ENCODE measurements around the gene LDAH.

Gene LDAH

DNA sequence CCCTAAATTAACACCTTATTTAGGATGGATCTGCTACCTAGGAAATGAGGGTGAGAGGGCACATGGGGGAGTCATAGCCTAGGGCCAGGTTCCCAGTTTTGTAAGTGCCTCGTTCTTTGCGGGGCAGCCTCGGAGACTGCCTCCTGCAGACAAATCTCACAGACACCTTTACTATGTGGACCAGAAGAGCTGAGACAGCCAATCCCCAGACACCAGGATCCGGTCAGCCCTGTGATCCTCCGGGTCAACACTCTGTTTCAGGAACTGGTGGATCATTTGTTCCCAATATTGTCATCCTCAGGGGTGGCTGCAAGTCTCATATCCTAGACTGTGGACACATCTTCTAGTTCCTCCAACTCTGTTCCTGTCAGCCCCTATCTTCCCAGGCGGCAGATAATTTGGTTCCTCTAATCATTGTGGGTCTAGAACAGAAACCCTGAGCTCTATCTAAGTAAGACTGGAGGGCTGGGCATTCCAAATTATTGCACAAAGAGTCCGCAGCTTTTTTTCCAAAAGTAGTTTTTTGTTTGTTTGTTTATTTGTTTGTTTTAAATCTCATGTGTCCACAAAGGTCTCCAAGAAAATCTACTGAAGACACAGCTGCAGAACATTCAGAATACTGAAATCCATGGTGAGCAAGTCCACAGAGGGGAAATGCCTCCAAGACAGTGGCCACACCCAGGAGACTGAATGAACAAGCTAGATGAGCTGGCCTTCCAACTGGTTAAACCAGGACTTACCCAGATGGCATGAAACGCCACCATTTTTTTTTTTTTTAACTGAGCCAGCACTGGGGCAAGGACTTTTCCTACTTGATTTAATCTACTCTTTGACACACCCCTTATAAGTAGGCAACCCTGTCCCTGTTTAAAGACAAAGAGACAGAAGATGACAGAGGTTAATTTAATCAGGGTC lies 162.1 kb downstream of the LDAH start:
- no peak for ATAC-seq
- no peak for TF ChIP-seq ESRRG (CRISPR knock-in tag; IDR thresholded peaks at IDR 0.05)
- TF ChIP-seq ZFP30 (CRISPR knock-in tag; IDR thresholded peaks at IDR 0.05): no peak
- TF ChIP-seq TOX (CRISPR knock-in tag; IDR thresholded peaks at IDR 0.05; ENCODE audit: borderline replicate concordance): no peak
- no peak for TF ChIP-seq BACH2 (CRISPR knock-in tag; IDR thresholded peaks at IDR 0.05; ENCODE audit: borderline replicate concordance)
- TF ChIP-seq PPARA (CRISPR knock-in tag; IDR thresholded peaks at IDR 0.05; ENCODE audit: borderline replicate concordance): no peak
- no peak for TF ChIP-seq CSDC2 (CRISPR knock-in tag; IDR thresholded peaks at IDR 0.05)
- no peak for TF ChIP-seq TCF4 (CRISPR knock-in tag; IDR thresholded peaks at IDR 0.05; ENCODE audit: borderline replicate concordance)
- no peak for TF ChIP-seq ZFP3 (CRISPR knock-in tag; IDR thresholded peaks at IDR 0.05)
- TF ChIP-seq, protein P1, sequence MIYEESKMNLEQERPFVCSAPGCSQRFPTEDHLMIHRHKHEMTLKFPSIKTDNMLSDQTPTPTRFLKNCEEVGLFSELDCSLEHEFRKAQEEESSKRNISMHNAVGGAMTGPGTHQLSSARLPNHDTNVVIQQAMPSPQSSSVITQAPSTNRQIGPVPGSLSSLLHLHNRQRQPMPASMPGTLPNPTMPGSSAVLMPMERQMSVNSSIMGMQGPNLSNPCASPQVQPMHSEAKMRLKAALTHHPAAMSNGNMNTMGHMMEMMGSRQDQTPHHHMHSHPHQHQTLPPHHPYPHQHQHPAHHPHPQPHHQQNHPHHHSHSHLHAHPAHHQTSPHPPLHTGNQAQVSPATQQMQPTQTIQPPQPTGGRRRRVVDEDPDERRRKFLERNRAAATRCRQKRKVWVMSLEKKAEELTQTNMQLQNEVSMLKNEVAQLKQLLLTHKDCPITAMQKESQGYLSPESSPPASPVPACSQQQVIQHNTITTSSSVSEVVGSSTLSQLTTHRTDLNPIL (CRISPR knock-in tag; IDR thresholded peaks at IDR 0.05; ENCODE audit: low read depth): no peak
- TF ChIP-seq, protein P2, sequence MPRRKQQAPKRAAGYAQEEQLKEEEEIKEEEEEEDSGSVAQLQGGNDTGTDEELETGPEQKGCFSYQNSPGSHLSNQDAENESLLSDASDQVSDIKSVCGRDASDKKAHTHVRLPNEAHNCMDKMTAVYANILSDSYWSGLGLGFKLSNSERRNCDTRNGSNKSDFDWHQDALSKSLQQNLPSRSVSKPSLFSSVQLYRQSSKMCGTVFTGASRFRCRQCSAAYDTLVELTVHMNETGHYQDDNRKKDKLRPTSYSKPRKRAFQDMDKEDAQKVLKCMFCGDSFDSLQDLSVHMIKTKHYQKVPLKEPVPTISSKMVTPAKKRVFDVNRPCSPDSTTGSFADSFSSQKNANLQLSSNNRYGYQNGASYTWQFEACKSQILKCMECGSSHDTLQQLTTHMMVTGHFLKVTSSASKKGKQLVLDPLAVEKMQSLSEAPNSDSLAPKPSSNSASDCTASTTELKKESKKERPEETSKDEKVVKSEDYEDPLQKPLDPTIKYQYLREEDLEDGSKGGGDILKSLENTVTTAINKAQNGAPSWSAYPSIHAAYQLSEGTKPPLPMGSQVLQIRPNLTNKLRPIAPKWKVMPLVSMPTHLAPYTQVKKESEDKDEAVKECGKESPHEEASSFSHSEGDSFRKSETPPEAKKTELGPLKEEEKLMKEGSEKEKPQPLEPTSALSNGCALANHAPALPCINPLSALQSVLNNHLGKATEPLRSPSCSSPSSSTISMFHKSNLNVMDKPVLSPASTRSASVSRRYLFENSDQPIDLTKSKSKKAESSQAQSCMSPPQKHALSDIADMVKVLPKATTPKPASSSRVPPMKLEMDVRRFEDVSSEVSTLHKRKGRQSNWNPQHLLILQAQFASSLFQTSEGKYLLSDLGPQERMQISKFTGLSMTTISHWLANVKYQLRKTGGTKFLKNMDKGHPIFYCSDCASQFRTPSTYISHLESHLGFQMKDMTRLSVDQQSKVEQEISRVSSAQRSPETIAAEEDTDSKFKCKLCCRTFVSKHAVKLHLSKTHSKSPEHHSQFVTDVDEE (CRISPR knock-in tag; IDR thresholded peaks at IDR 0.05): no peak
- no peak for TF ChIP-seq ZNF8 (CRISPR knock-in tag; IDR thresholded peaks at IDR 0.05)
- TF ChIP-seq, protein P3, sequence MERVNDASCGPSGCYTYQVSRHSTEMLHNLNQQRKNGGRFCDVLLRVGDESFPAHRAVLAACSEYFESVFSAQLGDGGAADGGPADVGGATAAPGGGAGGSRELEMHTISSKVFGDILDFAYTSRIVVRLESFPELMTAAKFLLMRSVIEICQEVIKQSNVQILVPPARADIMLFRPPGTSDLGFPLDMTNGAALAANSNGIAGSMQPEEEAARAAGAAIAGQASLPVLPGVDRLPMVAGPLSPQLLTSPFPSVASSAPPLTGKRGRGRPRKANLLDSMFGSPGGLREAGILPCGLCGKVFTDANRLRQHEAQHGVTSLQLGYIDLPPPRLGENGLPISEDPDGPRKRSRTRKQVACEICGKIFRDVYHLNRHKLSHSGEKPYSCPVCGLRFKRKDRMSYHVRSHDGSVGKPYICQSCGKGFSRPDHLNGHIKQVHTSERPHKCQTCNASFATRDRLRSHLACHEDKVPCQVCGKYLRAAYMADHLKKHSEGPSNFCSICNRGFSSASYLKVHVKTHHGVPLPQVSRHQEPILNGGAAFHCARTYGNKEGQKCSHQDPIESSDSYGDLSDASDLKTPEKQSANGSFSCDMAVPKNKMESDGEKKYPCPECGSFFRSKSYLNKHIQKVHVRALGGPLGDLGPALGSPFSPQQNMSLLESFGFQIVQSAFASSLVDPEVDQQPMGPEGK (CRISPR knock-in tag; IDR thresholded peaks at IDR 0.05; ENCODE audit: borderline replicate concordance): no peak
- TF ChIP-seq GLIS3 (CRISPR knock-in tag; IDR thresholded peaks at IDR 0.05): no peak
- TF ChIP-seq ZNF565 (CRISPR knock-in tag; conservative IDR thresholded peaks at IDR 0.05; ENCODE audit: low read depth): no peak
- no peak for TF ChIP-seq SNAI2 (CRISPR knock-in tag; IDR thresholded peaks at IDR 0.05)
- no peak for TF ChIP-seq ZC3H10 (CRISPR knock-in tag; IDR thresholded peaks at IDR 0.05)
- no peak for TF ChIP-seq ISL1 (CRISPR knock-in tag; IDR thresholded peaks at IDR 0.05)
- TF ChIP-seq, protein P4, sequence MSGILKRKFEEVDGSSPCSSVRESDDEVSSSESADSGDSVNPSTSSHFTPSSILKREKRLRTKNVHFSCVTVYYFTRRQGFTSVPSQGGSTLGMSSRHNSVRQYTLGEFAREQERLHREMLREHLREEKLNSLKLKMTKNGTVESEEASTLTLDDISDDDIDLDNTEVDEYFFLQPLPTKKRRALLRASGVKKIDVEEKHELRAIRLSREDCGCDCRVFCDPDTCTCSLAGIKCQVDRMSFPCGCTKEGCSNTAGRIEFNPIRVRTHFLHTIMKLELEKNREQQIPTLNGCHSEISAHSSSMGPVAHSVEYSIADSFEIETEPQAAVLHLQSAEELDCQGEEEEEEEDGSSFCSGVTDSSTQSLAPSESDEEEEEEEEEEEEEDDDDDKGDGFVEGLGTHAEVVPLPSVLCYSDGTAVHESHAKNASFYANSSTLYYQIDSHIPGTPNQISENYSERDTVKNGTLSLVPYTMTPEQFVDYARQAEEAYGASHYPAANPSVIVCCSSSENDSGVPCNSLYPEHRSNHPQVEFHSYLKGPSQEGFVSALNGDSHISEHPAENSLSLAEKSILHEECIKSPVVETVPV (CRISPR knock-in tag; IDR thresholded peaks at IDR 0.05): no peak
- TF ChIP-seq RARB (CRISPR knock-in tag; IDR thresholded peaks at IDR 0.05): no peak
- no peak for TF ChIP-seq ARNTL (CRISPR knock-in tag; IDR thresholded peaks at IDR 0.05; ENCODE audit: borderline replicate concordance, low read depth)

DNA sequence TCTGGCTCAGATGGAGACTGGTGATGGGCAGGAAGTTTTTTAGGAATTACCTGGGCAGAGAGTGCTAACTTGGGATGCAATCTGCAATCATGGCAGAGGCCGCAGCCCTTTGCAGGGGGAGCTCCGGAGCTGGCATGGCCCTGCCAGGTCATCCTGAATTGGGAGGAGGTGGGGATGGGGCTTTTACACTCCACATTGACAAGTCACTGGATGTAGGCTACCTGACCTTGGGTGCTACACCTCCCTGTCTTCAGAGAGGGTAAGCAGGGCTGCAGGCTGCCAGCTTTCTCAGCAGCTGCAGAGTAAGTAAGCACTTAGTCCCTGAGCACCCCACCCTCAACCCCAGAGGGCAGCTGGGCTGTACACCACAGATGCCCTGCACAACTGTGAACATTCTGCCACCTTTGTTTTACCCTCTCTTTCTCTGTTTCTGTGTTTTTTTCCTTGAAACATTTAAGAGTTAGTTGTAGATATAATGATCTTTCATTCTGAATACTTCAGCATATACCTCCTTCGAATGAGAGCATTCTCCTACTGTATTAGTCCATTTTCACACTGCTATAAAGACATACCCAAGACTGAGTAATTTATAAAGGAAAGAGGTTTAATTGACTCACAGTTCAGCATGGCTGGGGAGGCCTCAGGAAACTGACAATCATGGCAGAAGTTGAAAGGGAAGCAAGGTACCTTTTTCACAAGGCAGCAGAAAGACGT lies 165.2 kb downstream of the LDAH start:
- ATAC-seq: no peak

More for the DNA sequence above, 165.2 kb downstream of the LDAH start:
- TF ChIP-seq TOX (CRISPR knock-in tag; IDR thresholded peaks at IDR 0.05; ENCODE audit: borderline replicate concordance): no peak
- TF ChIP-seq, protein P2 (CRISPR knock-in tag; IDR thresholded peaks at IDR 0.05): no peak
- no peak for TF ChIP-seq ZNF70 (CRISPR knock-in tag; IDR thresholded peaks at IDR 0.05)
- TF ChIP-seq BACH2 (CRISPR knock-in tag; IDR thresholded peaks at IDR 0.05; ENCODE audit: borderline replicate concordance): no peak
- TF ChIP-seq ZNF8 (CRISPR knock-in tag; IDR thresholded peaks at IDR 0.05): no peak
- no peak for TF ChIP-seq SNAI2 (CRISPR knock-in tag; IDR thresholded peaks at IDR 0.05)
- TF ChIP-seq CSDC2 (CRISPR knock-in tag; IDR thresholded peaks at IDR 0.05): no peak
- no peak for TF ChIP-seq ARNTL (CRISPR knock-in tag; IDR thresholded peaks at IDR 0.05; ENCODE audit: borderline replicate concordance, low read depth)
- TF ChIP-seq ESRRG (CRISPR knock-in tag; IDR thresholded peaks at IDR 0.05): no peak
- no peak for TF ChIP-seq ISL1 (CRISPR knock-in tag; IDR thresholded peaks at IDR 0.05)
- no peak for TF ChIP-seq ZFP3 (CRISPR knock-in tag; IDR thresholded peaks at IDR 0.05)
- no peak for TF ChIP-seq OSR1 (CRISPR knock-in tag; IDR thresholded peaks at IDR 0.05)
- TF ChIP-seq GLIS3 (CRISPR knock-in tag; IDR thresholded peaks at IDR 0.05): no peak

Data from SK-N-SH treated with all-trans-retinoic acid at 6 μM for 48 hours (cell line).